Body of pancreas (tissue), 4 donors: ENCODE data around the gene SMIM43. TPM values are rescaled to one million over a fixed set of nuclear protein-coding genes. Genes with fewer than 3 reads are reported as not detected.

Source experiments
- ATAC-seq: fragments of 150-250 bp; one replicate; pipeline ENCODE4 v1.9.1; 2016
- DNase-seq, 4 donors: peaks; one replicate each; pipeline ENCODE4 v3.0.0-alpha.2; 2019
- H3K27ac ChIP-seq, 4 donors: fragments of 200-600 bp; sonication (generic); 1 replicate in 3 of 4; 2 replicates in 1 of 4; pipeline versions ENCODE4 v1.5.1 to v1.6.1; 2016 to 2019; ENCODE audit warnings: mild to moderate bottlenecking in 1 of 4, mixed read lengths in 1 of 4, moderate library complexity in 1 of 4
- H3K27me3 ChIP-seq, 2 donors: fragments of 200-600 bp; sonication (generic); one replicate each; pipeline ENCODE4 v1.6.0; 2016; ENCODE audit warnings: mild to moderate bottlenecking in 1 of 2
- H3K36me3 ChIP-seq, 2 donors: fragments of 200-600 bp; sonication (generic); replicated peaks in 1 of 2; 2 replicates each; pipeline ENCODE4 v1.5.1; 2016; ENCODE audit warnings: low read depth in 2 of 2; ENCODE audit not compliant: insufficient read depth in 1 of 2
- H3K4me1 ChIP-seq: fragments of 200-600 bp; sonication (generic); one replicate; pipeline ENCODE4 v1.6.0; 2016
- H3K4me3 ChIP-seq, 2 donors: fragments of 200-600 bp; sonication (generic); 1 replicate in 1 of 2; 2 replicates in 1 of 2; pipeline ENCODE4 v1.5.1; 2016 to 2019
- H3K9me3 ChIP-seq, 3 donors: fragments of 200-600 bp; sonication (generic); 1 replicate in 2 of 3; 2 replicates in 1 of 3; pipeline ENCODE4 v1.5.1; 2016
- POLR2A ChIP-seq, 3 donors: fragments of 450-650 bp; IDR thresholded peaks; one replicate each; pipeline ENCODE4 v1.6.1; 2016; ENCODE audit warnings: antibody characterized with exemption in 3 of 3, mild to moderate bottlenecking in 2 of 3
- WGBS, 2 donors: methylation state at CpG; one replicate each; pipeline ENCODE4 v1.1.5; 2017; 5-methylcytosine and 5-hydroxymethylcytosine counted together
- intact Hi-C: fragments of 100-400 bp; cut with DNase I; formaldehyde crosslinking; loops from one replicate; pipeline ENCODE4 v1.15.1; 2023
- total RNA-seq, 2 donors: library from RNA; depleted of rRNA; stranded (reverse); fragments of >200 nt; gene quantifications; one replicate each; pipeline ENCODE4 v1.1.0, GENCODE V29; 2016
- TF ChIP-seq, protein P1 (sequence below), 7 experiments: fragments of 450-650 bp in 4 of 7; fragments of 200-600 bp in 3 of 7; sonication (generic) in 3 of 7; IDR thresholded peaks; one replicate each; pipeline ENCODE4 v1.5.1; 2016 to 2019; ENCODE audit warnings: antibody characterized with exemption in 7 of 7

SMIM43 gene
- total RNA-seq, 2 donors from 2014 or later: not detected

DNA sequence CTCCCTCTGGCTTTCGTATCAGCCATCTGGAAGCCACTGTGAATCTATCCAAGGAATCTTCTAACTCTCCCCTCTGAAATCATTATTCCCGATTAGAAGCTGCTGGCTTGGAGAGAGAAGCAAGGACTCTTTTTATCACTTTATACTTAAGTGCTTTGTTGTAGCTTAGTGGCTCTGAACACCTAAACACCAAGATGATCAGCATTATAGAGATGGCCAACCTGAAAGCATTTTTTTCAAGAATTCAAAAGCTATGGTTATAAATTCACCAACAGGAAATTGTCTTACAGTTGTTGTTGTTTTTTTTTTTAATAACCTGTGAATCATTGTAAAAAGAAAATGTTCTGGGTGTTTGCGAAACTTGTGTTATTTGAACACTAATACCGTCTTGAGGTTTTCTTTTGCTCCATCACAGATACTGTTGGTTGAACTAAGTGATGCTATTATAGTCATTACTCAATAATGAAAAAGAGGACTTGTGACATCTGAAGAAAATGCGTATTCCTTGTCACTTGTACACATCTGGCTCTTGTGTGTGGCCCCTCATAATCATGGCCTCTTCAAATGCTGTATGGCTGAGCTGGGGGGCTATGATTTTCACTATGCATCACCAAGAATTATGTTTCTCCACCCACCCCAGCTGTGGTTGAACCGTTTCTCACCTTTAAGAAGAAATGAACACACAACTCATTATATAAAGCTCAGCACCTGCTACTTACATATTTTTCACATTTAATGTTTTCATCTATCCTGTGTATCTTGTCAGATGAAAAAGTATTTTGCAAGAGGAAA, 11.8 kb upstream of the SMIM43 start:
- Histone ChIP-seq H3K36me3 (no peaks in the 10 kb centered on the region), H3K9me3 (no peaks in the 10 kb centered on the region), H3K27me3 (no peaks in the 10 kb centered on the region), H3K4me1 (no peaks in the 10 kb centered on the region), H3K27ac (no peak overlapping the region), H3K4me3 (no peak overlapping the region)
- DNase-seq (no peak), ATAC-seq (no peak)
- WGBS, 2 donors: 59 to 63% methylated on average over 6 of the region's 6 CpGs
- TF ChIP-seq, protein P1, sequence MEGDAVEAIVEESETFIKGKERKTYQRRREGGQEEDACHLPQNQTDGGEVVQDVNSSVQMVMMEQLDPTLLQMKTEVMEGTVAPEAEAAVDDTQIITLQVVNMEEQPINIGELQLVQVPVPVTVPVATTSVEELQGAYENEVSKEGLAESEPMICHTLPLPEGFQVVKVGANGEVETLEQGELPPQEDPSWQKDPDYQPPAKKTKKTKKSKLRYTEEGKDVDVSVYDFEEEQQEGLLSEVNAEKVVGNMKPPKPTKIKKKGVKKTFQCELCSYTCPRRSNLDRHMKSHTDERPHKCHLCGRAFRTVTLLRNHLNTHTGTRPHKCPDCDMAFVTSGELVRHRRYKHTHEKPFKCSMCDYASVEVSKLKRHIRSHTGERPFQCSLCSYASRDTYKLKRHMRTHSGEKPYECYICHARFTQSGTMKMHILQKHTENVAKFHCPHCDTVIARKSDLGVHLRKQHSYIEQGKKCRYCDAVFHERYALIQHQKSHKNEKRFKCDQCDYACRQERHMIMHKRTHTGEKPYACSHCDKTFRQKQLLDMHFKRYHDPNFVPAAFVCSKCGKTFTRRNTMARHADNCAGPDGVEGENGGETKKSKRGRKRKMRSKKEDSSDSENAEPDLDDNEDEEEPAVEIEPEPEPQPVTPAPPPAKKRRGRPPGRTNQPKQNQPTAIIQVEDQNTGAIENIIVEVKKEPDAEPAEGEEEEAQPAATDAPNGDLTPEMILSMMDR (IDR thresholded peaks at IDR 0.05): no peak
- TF ChIP-seq POLR2A (IDR thresholded peaks at IDR 0.05): no peak
- intact Hi-C loops: no loop called here

- H3K4me1 ChIP-seq: no peaks in the 10 kb centered on the region
- WGBS, 2 donors: 84 to 86% methylated on average over 1 of the region's 1 CpG
- H3K9me3 ChIP-seq: no peaks in the 10 kb centered on the region
- H3K36me3 ChIP-seq: no peaks in the 10 kb centered on the region
- DNase-seq (no peak), ATAC-seq (no peak)
- H3K27ac ChIP-seq: no peak overlapping the region
- H3K4me3 ChIP-seq: no peak overlapping the region
- no peak for TF ChIP-seq POLR2A (IDR thresholded peaks at IDR 0.05)
- TF ChIP-seq, protein P1 (IDR thresholded peaks at IDR 0.05): no peak
- intact Hi-C loops: no loop called here
- H3K27me3 ChIP-seq: no peaks in the 10 kb centered on the region
Measured at GRCh38 chr4:121773883-121774282, 8.9 kb upstream of the SMIM43 start.

DNA sequence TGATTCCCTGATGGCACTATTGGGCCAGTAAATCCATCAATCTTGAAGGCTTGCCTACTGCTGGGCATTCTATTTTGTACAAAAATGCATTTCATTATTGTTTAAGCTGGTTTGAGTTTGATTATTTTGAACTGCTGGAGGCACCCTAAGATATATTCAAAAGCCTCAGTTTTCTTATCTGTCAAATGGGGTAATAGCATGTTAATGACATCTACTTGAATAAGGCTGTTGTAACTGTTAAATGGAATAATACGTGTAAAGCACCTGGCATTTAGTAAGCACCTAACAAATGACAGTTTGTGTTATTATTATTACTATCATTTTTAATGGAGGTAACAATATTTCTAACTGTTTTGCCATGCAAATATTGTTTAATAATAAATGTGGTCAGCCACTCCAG, 6.9 kb upstream of the SMIM43 start:
- H3K27me3 ChIP-seq: no peaks in the 10 kb centered on the region
- WGBS, 2 donors: 61 to 76% methylated on average over 1 of the region's 1 CpG
- H3K4me3 ChIP-seq: no peak overlapping the region
- H3K4me1 ChIP-seq: no peaks in the 10 kb centered on the region
- intact Hi-C loops: no loop called here
- TF ChIP-seq, protein P1 (IDR thresholded peaks at IDR 0.05): no peak
- no peak for TF ChIP-seq POLR2A (IDR thresholded peaks at IDR 0.05)
- no peaks in the 10 kb centered on the region for H3K9me3 ChIP-seq
- no peak overlapping the region for H3K27ac ChIP-seq
- H3K36me3 ChIP-seq: no peaks in the 10 kb centered on the region
- no peak for ATAC-seq
- no peak for DNase-seq

DNA sequence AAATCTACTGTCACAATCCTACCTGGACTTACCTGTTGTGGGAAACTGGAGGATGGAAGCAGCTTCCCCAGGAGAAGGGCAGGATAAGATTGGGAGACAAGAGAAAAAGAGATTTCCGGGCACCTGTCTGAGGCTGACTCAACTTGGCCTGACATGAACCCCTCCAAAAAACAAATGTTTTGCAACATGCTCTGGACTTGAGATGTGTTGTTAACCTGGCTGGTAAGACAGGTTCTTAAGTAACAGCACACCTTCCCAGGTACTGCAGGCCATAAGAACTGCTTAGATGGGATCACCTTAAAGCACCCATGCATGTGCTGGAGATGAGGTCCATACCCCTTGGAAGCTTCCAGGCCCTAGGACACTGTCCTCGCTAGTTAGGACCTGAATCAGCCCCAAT, 4.4 kb upstream of the SMIM43 start:
- Histone ChIP-seq H3K4me1 (peaks cover 12% of the 10 kb centered on the region), H3K4me3 (no peak overlapping the region), H3K27me3 (peaks cover 0 to 11% of the 10 kb centered on the region in 2 donors), H3K36me3 (no peaks in the 10 kb centered on the region), H3K27ac (no peak overlapping the region), H3K9me3 (no peaks in the 10 kb centered on the region)
- DNase-seq (no peak), ATAC-seq (no peak)
- no peak for TF ChIP-seq POLR2A (IDR thresholded peaks at IDR 0.05)
- TF ChIP-seq, protein P1 (IDR thresholded peaks at IDR 0.05): no peak
- 75 to 87% methylated on average over 2 of the region's 2 CpGs for WGBS, 2 donors
- intact Hi-C loops: no loop called here

- Histone ChIP-seq H3K4me3 (no peak overlapping the region), H3K9me3 (no peaks in the 10 kb centered on the region), H3K4me1 (peaks cover 13% of the 10 kb centered on the region), H3K27me3 (peaks cover 0 to 15% of the 10 kb centered on the region in 2 donors), H3K27ac (no peak overlapping the region), H3K36me3 (no peaks in the 10 kb centered on the region)
- intact Hi-C loops: no loop called here
- TF ChIP-seq, protein P1 (IDR thresholded peaks at IDR 0.05): no peak
- TF ChIP-seq POLR2A (IDR thresholded peaks at IDR 0.05): no peak
- no peak for DNase-seq
- WGBS, 2 donors: 67 to 71% methylated on average over 4 of the region's 4 CpGs
- ATAC-seq: no peak
Measured at GRCh38 chr4:121767166-121767565, 2.2 kb upstream of the SMIM43 start.
